ENCODE measurements around the gene TPRG1.

TPRG1 gene

GRCh38 chr3:189286916-189287315 is 115.1 kb downstream of the TPRG1 start:
- DNase-seq = no peak

- no peak for DNase-seq
Measured at GRCh38 chr3:189288348-189289235, 116.8 kb downstream of the TPRG1 start.

DNA sequence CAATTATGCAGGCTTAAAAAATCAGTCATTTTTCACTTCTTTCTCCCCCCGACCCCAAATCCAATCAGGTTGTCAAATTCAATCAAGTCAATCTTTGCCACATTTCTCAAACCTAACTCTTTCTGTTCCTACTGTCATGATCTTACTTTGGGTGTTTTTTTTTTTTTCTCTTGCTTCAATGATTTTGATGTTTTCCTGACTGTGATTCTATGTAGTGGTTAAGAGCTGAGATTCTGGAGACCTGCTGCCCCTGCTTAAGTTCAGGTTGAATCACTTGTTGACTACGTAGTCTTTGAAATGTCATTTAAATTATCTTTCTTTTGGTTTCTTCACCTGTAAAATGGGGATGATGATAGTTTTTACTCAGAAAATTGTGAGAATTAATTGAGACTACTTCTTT is 117.5 kb downstream of the TPRG1 start:
- no peak for DNase-seq

- no peak for DNase-seq
Measured at GRCh38 chr3:189292667-189293484, 121.1 kb downstream of the TPRG1 start.

DNA sequence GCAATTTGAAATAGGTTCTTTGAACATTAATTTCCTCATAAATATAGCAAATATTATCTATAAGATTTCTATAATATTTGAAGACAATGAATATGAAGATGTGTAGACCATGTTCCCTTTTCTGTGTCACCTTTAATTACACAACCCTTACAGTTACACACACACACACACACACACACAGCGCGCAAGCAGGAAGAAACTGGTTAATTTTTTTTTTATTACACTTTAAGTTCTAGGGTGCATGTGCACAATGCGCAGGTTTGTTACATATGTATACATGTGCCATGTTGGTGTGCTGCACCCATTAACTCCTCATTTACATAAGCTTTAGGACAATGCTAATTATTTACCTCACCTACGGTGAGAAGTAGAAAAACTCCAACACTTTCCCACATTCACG is 122.9 kb downstream of the TPRG1 start:
- DNase-seq = no peak

GRCh38 chr3:189295089-189295488 is 123.3 kb downstream of the TPRG1 start:
- DNase-seq = no peak

GRCh38 chr3:189297932-189298331 is 126.2 kb downstream of the TPRG1 start:
- DNase-seq = no peak

GRCh38 chr3:189298469-189299375 is 127.0 kb downstream of the TPRG1 start:
- no peak for DNase-seq

GRCh38 chr3:189300345-189300744 is 128.6 kb downstream of the TPRG1 start:
- no peak for DNase-seq

DNA sequence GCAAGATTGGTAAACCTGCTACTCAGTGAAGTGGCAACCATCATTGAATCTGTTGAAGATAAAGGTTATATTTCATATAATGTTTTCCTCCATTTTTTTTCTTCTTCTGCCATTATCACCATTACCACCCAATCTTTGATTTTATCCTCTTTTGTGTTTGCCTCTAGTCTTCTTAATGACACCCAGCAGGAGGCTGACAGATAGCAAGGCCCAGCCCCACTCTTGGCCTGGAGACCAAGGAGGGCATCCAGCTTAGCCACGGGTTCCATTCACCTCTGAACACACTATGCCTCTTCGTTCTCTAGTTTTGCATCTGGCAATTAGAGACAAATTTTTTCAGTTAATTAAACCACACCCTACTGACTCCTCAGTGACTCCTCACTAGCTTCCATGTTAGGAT is 129.7 kb downstream of the TPRG1 start:
- DNase-seq = no peak

- DNase-seq = no peak
Measured at GRCh38 chr3:189303584-189303983, 131.8 kb downstream of the TPRG1 start.

- peak; percentile 27 for DNase-seq
Measured at GRCh38 chr3:189304465-189305351, 132.9 kb downstream of the TPRG1 start.

DNA sequence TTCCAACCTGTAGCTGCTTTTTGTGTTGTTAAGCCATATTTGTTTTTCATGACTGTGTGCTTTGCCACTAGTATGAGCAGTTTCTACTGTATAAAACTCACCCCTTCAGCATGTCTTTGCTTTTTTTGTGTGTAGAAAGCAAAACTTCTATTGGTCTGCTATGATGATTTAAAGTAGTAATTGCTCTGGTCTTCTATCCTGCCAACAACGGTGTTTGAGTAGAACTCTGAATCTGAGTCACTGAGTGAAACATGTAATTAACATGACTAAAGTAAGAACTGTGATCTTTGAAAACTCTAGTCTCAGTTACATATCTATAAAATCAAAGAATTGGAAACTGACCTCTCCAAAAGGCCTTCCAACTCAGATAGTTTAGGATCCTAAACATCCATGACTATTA is 133.6 kb downstream of the TPRG1 start:
- DNase-seq = no peak

GRCh38 chr3:189307963-189308362 is 136.2 kb downstream of the TPRG1 start:
- DNase-seq = no peak

GRCh38 chr3:189308608-189309007 is 136.8 kb downstream of the TPRG1 start:
- DNase-seq = no peak

DNA sequence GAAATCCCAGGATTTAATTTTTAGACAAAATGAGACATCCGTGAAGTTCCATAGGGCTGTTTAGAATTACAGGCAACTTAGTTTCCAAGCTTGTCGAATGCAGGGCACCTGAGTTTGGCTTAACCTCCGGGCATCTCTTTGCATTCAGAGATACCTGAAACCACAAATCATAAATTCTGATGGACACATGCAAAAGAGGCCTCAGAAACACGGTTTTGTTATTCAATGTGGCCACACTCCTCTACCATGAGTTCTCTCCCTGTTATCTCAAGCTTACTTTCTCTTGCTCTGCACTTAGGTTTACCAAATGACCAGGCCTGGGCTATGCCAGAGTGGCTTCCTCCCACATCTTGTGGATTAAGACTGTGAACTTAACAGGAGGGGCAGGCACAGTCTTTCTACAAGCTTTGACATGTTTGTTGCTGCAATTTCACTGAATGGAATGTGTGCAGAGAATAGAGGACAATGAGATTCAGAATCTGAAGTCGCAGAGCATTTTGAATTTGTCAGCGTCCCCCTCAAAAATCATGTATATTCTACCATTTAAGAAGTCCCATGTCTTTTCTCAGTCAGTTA is 137.7 kb downstream of the TPRG1 start:
- DNase-seq = peak; percentile 27

GRCh38 chr3:189311521-189311920 is 139.8 kb downstream of the TPRG1 start:
- no peak for DNase-seq

DNA sequence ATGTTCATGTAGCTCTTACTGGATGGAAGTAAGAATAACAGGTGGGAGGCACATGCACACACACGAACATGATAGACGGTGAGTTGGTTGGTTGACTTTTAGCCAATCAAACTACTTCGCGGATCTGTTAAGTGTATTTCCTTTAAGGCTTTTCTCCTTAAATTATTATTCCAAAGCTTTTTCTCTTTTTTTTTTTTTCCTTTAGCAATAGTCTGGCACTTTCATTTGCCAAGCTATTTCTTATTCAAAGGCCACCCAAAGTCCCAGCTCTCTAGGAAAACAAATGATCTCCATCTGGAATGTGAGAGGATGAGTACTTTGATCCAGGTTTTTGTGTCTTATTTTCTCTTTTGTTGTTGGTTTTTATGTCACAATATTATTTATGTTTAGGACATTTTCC is 141.1 kb downstream of the TPRG1 start:
- DNase-seq = no peak

- DNase-seq = no peak
Measured at GRCh38 chr3:189316296-189317019, 144.7 kb downstream of the TPRG1 start.

- no peak for DNase-seq
Measured at GRCh38 chr3:189317911-189318310, 146.1 kb downstream of the TPRG1 start.

GRCh38 chr3:189320511-189320910 is 148.7 kb downstream of the TPRG1 start:
- no peak for DNase-seq

Measured in NCI-H1048 (cell line).